Natural killer cell (primary cell): ENCODE measurements around the gene SENP6. TPM values are rescaled to one million over a fixed set of nuclear protein-coding genes. Genes with fewer than 3 reads are reported as not detected.

Experiments
- ATAC-seq, 3 donors: fragments of 150-1000 bp in 2 of 3; fragments of 200-7000 bp in 1 of 3; cut with Tn5 transposase; 1 replicate in 1 of 3; 2 replicates in 2 of 3; pipeline ENCODE4 v1.10.0; 2021; ENCODE audit warnings: mild to moderate bottlenecking in 2 of 3, moderate library complexity in 2 of 3
- DNase-seq, 2 donors: peaks; one replicate each; pipeline versions ENCODE4 v3.0.0 to v3.0.0-alpha.2; 2013 to 2021; ENCODE audit warnings: mixed read lengths in 1 of 2
- H3K27ac ChIP-seq: one replicate; pipeline ENCODE4 v1.5.1; 2013; ENCODE audit warnings: mild to moderate bottlenecking, low read length
- H3K27me3 ChIP-seq: one replicate; pipeline ENCODE4 v1.6.1; 2013; ENCODE audit warnings: low read length; ENCODE audit not compliant: control insufficient read depth, insufficient read depth
- H3K36me3 ChIP-seq: one replicate; pipeline ENCODE4 v1.6.1; 2013; ENCODE audit warnings: low read length; ENCODE audit not compliant: control insufficient read depth, insufficient read depth
- H3K4me1 ChIP-seq: one replicate; pipeline ENCODE4 v1.6.1; 2013; ENCODE audit warnings: low read length; ENCODE audit not compliant: control insufficient read depth, insufficient read depth
- H3K4me3 ChIP-seq: one replicate; pipeline ENCODE4 v1.5.1; 2013; ENCODE audit warnings: low read length
- H3K9me3 ChIP-seq: one replicate; pipeline ENCODE4 v1.6.1; 2013; ENCODE audit warnings: low read length; ENCODE audit not compliant: control insufficient read depth, insufficient read depth
- H3K27ac Mint-ChIP-seq, 2 donors: one replicate each; pipeline ENCODE4 v1.8.0; 2022; ENCODE audit warnings: mild to moderate bottlenecking in 2 of 2, mixed read lengths in 2 of 2, moderate library complexity in 1 of 2
- H3K27me3 Mint-ChIP-seq, 2 donors: one replicate each; pipeline ENCODE4 v1.8.0; 2022; ENCODE audit warnings: low read depth in 2 of 2, mixed read lengths in 2 of 2
- H3K36me3 Mint-ChIP-seq: one replicate; pipeline ENCODE4 v1.8.0; 2022; ENCODE audit warnings: mixed read lengths
- H3K4me1 Mint-ChIP-seq, 2 donors: one replicate each; pipeline ENCODE4 v1.8.0; 2022; ENCODE audit warnings: mixed read lengths in 2 of 2
- H3K4me3 Mint-ChIP-seq: one replicate; pipeline ENCODE4 v1.8.0; 2022; ENCODE audit warnings: mild to moderate bottlenecking, moderate library complexity, mixed read lengths
- H3K9me3 Mint-ChIP-seq, 2 donors: one replicate each; pipeline ENCODE4 v1.8.0; 2022; ENCODE audit warnings: mixed read lengths in 2 of 2
- CTCF ChIP-seq: fragments of 200-600 bp; IDR thresholded peaks from one replicate; pipeline ENCODE4 v1.8.0; 2022; ENCODE audit warnings: antibody characterized with exemption
- WGBS: methylation state at CpG from one replicate; pipeline ENCODE4 v1.1.7; 2013; ENCODE audit warnings: missing lambda C conversion rate; ENCODE audit not compliant: insufficient coverage; 5-methylcytosine and 5-hydroxymethylcytosine counted together
- intact Hi-C: fragments of 100-400 bp; cut with micrococcal nuclease; formaldehyde crosslinking; loops from one replicate; pipeline ENCODE4 v1.14.2; 2022
- total RNA-seq, 4 donors: library from RNA; stranded (reverse); fragments of 120-200 nt in 1 of 4; gene quantifications; one replicate each; pipeline versions ENCODE4 v1.2.3 to v1.2.4, GENCODE V29; 2013 to 2022

Gene SENP6
- total RNA-seq, 3 donors from 2014 or later (not counting 1 experiment from before 2014, with no cell fraction given): 102 to 117 (median 108) TPM

- H3K9me3 ChIP-seq: no peaks in the 10 kb centered on the region
- H3K4me3 ChIP-seq: no peak overlapping the region
- H3K36me3 ChIP-seq: peaks cover 36% of the 10 kb centered on the region
- TF ChIP-seq CTCF: no peak
- no peak overlapping the region for H3K4me3 Mint-ChIP-seq
- no peaks in the 10 kb centered on the region for H3K9me3 Mint-ChIP-seq
- no peak overlapping the region for H3K27ac ChIP-seq
- no peaks in the 10 kb centered on the region for H3K4me1 ChIP-seq
- no peak for ATAC-seq
- no peaks in the 10 kb centered on the region for H3K27me3 ChIP-seq
- intact Hi-C loops: no loop called here
- 96% methylated on average over 5 of the region's 5 CpGs for WGBS
- H3K36me3 Mint-ChIP-seq: no peaks in the 10 kb centered on the region
- peak overlapping the region in 1 of 2 donors; percentile 29 for H3K27ac Mint-ChIP-seq
- no peak for DNase-seq
- no peaks in the 10 kb centered on the region for H3K27me3 Mint-ChIP-seq
- H3K4me1 Mint-ChIP-seq: peaks cover 0 to 8% of the 10 kb centered on the region in 2 donors
Measured at GRCh38 chr6:75631859-75632635, 30.4 kb downstream of the SENP6 start.

- no peaks in the 10 kb centered on the region for H3K27me3 ChIP-seq
- intact Hi-C loops: no loop called here
- TF ChIP-seq CTCF: no peak
- no peaks in the 10 kb centered on the region for H3K27me3 Mint-ChIP-seq
- H3K36me3 ChIP-seq: peaks cover 34% of the 10 kb centered on the region
- no peak overlapping the region for H3K27ac ChIP-seq
- ATAC-seq: no peak
- no peak for DNase-seq
- WGBS: 100% methylated on average over 1 of the region's 1 CpG
- H3K4me3 Mint-ChIP-seq: no peak overlapping the region
- no peaks in the 10 kb centered on the region for H3K9me3 ChIP-seq
- H3K9me3 Mint-ChIP-seq: no peaks in the 10 kb centered on the region
- H3K4me1 ChIP-seq: no peaks in the 10 kb centered on the region
- H3K36me3 Mint-ChIP-seq: no peaks in the 10 kb centered on the region
- no peak overlapping the region for H3K4me3 ChIP-seq
- H3K4me1 Mint-ChIP-seq: peaks cover 0 to 8% of the 10 kb centered on the region in 2 donors
- H3K27ac Mint-ChIP-seq: no peak overlapping the region
Measured at GRCh38 chr6:75633045-75633444, 31.4 kb downstream of the SENP6 start.

GRCh38 chr6:75642311-75642710 lies 40.6 kb downstream of the SENP6 start:
- H3K27me3 ChIP-seq: no peaks in the 10 kb centered on the region
- ATAC-seq: no peak
- H3K36me3 Mint-ChIP-seq: no peaks in the 10 kb centered on the region
- peaks cover 36% of the 10 kb centered on the region for H3K36me3 ChIP-seq
- H3K9me3 ChIP-seq: no peaks in the 10 kb centered on the region
- 100% methylated on average over 5 of the region's 5 CpGs for WGBS
- TF ChIP-seq CTCF: no peak
- H3K4me3 ChIP-seq: no peak overlapping the region
- intact Hi-C loops: no loop called here
- H3K27ac Mint-ChIP-seq: no peak overlapping the region
- no peaks in the 10 kb centered on the region for H3K27me3 Mint-ChIP-seq
- DNase-seq: no peak
- no peaks in the 10 kb centered on the region for H3K9me3 Mint-ChIP-seq
- no peak overlapping the region for H3K4me3 Mint-ChIP-seq
- no peaks in the 10 kb centered on the region for H3K4me1 ChIP-seq
- H3K4me1 Mint-ChIP-seq: peaks cover 0 to 5% of the 10 kb centered on the region in 2 donors
- H3K27ac ChIP-seq: no peak overlapping the region

- Mint-ChIP-seq H3K36me3 (no peaks in the 10 kb centered on the region), H3K4me3 (no peak overlapping the region), H3K4me1 (peaks cover 0 to 5% of the 10 kb centered on the region in 2 donors), H3K9me3 (no peaks in the 10 kb centered on the region), H3K27me3 (no peaks in the 10 kb centered on the region), H3K27ac (no peak overlapping the region)
- Histone ChIP-seq H3K36me3 (peaks cover 30% of the 10 kb centered on the region), H3K27ac (no peak overlapping the region), H3K4me1 (no peaks in the 10 kb centered on the region), H3K4me3 (no peak overlapping the region), H3K27me3 (no peaks in the 10 kb centered on the region), H3K9me3 (no peaks in the 10 kb centered on the region)
- 100% methylated on average over 1 of the region's 1 CpG for WGBS
- ATAC-seq (no peak), DNase-seq (no peak)
- no peak for TF ChIP-seq CTCF
- intact Hi-C loops: no loop called here
Measured at GRCh38 chr6:75643173-75643572, 41.5 kb downstream of the SENP6 start.
